T-helper 2 cell treated with Interferon-gamma antibody and Interleukin-4, amounts not matched to agents 100 ng/mL and 5 ng/mL, for 36 hours (primary cell): Measurements from ENCODE around the gene HERC2. TPM values are rescaled to one million over a fixed set of nuclear protein-coding genes. Genes with fewer than 3 reads are reported as not detected.
"Not testable (repeated sequence)": the region's sequence is repeated elsewhere in the genome, so short reads cannot be mapped to it uniquely, and the experiment has no call there.

ENCODE experiments used
- intact Hi-C: fragments of 100-400 bp; cut with micrococcal nuclease; formaldehyde crosslinking; loops from one replicate; pipeline ENCODE4 v1.15.1; 2023
- total RNA-seq: library from RNA; stranded (reverse); gene quantifications from 2 replicates; pipeline ENCODE4 v1.2.3, GENCODE V29; 2022

The HERC2 gene
- total RNA-seq, 1 donor from 2014 or later = 45.9 TPM

DNA sequence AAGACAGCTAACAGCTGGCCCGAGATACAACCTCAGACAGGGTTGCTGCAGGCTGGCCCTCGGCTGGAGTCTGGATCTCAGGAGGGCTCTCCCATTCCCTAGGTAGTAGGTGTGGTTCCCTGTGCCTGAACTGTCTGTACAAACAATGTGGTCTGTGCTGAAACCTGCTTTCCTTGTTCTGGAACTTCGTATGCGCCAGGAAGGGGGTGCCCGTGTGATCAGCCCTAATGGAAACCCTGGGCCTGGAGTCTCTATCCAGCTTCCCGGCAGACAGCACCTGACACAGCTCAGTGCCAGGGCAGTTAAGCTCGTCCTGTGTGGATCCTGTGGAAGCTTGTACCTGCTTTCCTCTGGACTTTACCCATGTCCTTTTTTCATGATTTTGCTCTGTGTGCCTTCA lies 99.4 kb downstream of the HERC2 start:
- intact Hi-C loops = not testable (repeated sequence)

DNA sequence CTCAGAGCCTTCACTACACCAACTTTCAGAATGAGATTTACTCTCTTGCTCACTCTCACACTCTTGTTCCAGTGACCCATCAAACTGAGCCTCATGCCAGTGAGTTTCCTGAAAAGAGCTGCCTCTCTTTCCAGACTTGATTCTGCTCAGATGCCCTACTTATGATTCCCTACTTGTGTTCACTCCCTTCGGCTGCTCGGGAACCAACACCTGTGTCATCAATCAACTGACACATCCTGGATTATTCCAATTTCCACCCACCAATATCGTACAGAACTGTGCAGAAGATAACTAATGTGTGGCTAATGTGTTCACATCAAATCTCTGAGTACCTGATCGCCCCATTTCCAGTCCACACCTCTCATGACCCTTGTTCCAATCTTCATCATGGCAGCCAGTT lies 100.3 kb downstream of the HERC2 start:
- intact Hi-C loops = not testable (repeated sequence)

DNA sequence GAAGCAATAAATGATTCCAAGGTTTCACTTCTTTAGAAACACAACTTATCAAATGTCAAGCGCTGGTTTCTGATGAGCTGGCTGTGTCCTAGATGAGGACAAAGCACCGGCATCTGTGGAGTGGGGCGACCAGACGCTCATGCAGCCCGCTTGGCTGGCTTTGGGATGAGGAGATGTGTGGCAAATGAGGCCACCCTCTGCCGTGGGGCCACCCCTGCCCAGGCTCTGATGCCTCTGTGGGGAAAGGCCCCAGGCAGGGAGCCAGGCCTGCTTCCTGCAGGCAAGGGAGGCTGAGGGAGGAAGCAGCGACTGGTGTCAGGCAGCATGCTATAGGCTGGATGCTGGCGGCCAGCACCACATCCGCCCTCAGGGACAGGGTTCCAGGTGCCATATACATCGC lies 102.9 kb downstream of the HERC2 start:
- intact Hi-C loops = no loop called here

DNA sequence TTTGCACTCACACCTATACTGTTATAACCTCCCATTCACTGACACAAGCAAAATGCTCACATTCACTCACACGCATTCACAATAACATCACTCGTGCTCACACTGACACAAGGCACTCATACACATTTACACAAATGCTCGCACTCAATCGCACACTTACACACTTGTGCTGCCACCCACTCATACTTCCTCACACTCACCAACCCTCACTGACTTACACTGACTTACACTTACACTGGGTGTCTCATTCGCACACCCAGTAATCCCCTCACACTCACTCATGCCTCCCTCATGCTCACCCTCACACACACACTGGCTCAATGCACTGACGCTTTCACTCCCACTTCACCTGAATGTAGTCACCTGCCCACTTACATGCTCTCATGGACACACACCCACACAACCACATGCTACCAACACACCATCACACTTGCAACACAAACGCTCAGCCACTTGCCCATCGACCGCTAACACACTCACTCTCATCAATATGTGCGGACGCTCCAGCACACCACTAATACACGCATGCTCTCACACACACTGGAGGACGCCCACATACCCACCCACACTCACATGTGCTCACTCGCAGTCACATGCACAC lies 104.9 kb downstream of the HERC2 start:
- intact Hi-C loops = not testable (repeated sequence)

DNA sequence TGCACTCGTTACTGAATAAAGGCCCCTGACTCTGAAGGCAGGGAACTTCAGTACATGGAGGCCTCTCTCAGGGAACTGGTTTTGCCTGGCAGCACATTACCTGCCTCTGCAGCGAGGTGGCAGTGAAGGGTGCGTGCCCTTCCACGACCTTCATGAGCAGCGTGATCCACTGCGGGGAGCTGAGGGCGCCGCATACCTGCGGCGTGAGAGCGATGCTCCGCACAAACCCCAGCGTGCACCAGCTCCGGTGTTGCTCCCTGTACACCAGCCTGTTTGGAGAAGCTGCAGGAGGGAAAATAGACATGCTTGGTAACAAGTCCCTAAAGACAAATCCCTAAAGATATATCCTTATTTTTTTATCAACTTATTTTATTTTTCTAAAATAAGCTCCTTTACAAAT lies 106.5 kb downstream of the HERC2 start:
- intact Hi-C loops = not testable (repeated sequence)

DNA sequence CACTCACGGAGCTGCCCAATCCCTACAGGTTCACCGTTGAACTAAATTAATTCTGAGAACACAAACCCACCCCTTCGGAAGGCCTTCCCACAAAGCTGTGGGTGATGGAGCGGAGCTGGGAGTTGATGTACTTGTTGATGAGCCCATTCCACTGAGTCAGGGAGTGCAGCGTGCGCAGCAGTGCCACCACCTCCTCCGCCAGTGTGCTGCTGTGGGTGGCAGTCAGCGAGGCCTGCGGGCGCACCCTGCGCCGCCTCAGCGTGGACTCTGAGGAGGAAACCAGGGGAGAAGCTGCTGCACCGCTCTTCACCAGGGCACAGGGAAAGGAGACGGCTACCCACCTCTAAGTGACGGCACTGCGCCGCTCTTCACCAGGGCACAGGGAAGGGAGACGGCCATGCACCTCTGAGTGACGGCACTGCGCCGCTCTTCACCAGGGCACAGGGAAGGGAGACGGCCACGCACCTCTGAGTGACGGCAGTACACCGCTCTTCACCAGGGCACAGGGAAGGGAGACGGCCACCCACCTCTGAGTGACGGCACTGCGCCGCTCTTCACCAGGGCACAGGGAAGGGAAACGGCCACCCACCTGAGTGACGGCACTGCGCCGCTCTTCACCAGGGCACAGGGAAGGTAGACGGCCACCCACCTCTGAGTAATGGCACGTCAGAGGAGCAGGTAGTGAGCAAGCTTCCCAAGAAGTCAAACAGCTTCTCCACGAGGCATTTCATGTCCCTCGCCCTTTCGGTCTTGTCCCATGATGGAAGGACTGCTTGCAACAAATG lies 107.8 kb downstream of the HERC2 start:
- intact Hi-C loops = not testable (repeated sequence)

DNA sequence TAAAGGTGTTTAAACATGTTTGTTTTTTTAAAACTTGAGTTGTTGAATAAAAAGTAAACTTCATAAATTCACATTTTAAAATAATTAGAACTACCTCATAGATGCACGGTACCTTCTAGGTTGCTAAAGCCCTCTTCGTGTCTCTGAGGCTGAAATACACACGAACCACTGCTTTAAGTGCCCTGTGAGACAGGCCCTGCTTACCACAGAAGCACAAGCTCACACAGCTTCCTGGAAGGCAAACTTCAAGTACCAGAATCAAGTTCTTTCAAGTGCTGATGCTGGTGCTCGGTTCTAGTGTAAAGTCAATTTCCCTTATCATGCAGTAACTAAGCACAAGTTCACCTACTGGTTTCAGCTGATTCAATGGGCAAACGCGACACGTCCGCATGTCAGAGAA lies 108.6 kb downstream of the HERC2 start:
- intact Hi-C loops = not testable (repeated sequence)

DNA sequence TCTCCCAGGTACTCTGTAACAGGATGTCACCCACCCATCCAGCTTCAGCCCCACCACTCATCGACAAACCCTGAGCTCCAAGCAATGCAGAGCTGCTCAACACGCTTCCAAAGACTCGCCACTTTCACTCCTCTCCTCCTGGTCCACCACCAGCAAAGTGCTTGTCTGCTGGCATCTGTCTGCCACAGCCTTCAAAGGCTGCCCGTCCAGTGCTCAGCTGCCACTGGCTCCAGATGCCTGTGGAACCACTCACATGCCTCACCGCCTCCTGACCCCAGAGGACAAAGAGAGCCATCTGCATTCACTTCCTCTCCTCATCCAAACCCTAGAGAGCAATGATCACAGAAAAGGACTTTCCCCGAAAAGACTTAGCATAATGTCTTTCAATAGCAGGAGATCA lies 113.4 kb downstream of the HERC2 start:
- intact Hi-C loops = no loop called here

DNA sequence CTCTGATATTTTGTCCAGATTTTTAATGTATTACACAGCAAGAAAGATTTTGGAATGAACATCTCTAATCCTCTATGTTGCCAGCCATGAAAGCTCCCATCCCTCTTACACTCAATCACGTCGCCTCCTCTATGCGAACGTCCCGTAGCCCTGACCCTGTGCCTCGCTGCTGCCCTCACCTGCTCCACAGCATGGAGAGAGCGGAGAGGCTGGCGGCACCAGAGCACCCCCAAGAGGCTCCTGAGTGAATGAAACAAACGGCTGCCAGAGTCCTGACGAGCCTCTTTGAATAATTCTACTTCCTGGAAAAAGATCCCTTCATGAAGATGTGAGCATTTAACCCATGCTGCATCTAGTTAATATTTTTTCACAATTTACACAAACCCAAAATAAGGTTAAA lies 116.3 kb downstream of the HERC2 start:
- intact Hi-C loops = not testable (repeated sequence)

DNA sequence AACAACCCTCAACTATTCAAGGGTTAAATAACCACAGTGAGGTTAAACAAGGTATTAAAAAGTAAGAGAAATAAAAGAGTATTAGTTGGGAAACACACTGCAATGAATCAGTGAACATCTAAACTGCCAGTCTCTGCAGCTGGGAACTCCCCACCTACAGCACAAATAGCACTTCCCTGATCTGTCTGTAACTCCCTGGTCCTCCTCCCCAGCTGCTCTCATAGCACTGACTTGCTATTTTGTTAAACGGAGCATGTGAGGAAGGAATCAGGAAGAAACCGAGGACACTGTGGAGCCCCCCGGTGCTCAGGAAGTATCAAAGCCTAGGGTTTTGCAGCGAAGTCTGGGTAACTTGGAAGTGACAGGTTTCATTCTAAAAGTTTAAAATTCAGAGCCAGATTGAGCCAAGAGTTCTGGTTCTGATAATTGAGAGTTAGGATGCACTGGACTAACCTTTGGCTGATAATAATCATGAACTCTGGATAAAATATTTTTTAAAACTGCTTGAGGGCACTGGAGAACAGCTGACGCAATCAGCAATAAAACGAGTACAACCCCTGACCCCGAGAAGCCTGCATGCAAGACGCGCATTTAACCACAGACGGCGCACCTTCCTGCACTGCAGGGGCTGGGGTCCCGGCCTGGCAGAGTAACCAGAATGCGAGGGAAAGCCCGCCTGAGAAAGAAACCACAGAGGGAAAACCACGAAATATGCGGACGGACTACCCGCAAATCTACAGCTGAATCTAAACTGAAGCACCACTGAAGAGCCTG lies 118.7 kb downstream of the HERC2 start:
- intact Hi-C loops = not testable (repeated sequence)

DNA sequence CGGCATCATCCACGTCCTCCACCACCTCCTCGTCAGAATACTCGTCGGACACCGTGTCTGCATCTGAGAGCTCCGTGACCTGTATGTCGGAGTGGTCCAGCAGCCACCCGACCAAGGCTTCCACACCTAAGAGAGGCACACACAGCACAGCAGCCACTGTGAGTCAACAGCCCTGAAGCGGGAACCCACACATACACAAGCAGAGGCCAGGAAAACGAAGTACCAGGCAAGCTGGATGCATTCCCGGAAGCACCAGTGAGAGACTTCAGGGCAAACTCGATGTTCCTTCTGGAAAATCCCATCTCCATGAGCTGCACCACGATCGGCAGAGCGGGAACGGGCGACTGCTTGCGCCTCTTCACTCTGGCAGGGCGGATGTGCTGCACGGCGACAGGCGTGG lies 119.9 kb downstream of the HERC2 start:
- intact Hi-C loops = not testable (repeated sequence)

DNA sequence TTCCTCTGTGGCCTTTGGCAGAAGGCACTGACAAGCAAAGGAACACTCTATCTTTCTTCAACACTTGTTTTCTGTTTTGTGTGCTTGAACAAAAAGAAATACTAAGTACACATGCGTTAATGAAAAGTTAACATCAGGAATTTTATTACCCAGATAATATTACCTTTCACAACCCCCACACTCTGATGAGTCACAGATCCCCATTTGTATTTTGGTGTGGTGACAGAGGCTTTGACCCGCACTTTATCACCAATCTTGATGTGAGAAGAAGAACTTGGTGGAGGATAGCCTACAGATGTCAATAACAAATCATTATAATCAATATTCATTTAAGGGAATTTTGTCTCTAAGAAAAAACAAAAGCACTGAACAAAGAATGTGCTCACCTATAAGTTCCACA lies 123.8 kb downstream of the HERC2 start:
- intact Hi-C loops = not testable (repeated sequence)

DNA sequence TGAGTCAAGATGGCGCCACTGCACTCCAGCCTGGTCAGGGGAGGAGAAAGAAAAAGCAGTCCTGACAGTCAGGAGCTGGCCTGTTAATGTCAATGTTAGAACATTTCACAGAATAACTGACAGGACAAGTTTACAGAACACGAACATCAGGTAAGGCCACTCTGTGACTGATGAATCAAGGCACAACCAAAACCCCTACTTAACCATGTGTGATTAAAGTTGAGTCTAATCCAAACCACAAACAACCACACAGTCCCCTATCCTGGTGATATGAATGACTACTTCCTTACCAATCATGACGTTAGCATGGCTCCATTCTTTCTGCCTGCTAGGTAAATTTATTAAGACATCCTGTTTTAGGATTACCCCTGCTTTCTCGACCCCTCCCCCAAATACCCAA lies 124.3 kb downstream of the HERC2 start:
- intact Hi-C loops = not testable (repeated sequence)

DNA sequence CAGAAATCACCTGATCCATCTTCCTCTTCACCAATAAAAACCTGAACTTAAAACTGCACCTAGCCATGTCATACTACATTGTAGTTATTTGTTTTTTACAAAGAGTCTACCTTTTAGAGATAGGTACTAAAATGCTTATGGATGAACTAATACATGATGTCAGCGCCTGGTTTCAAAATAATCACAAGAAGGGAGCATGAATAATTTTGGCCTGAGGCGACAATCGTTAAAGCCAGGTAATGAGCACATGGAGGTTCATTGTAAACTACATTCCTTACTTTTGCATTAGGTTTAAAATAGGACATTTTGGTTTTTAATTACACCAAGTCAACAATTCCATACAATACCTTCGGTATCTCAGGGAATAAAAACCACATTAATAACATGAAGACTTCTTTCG lies 125.4 kb downstream of the HERC2 start:
- intact Hi-C loops = not testable (repeated sequence)

DNA sequence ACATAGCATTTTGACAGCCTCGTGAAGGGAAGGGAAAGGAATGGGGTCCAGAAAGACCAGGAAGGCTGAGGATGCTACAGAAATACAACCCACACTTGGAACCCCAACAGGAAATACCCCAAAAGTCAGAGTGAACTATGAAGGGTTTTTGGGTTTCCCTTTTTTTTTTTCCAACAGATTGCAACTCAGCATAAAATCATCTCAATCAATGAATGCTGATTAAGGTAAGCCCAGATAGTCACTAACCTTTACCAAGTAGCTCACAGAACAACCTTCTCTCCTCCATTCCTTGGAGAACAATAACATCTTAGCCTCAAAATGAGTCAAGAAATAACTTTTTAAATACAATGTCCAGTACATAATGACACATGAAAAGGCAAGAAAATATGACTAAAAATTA lies 129.2 kb downstream of the HERC2 start:
- intact Hi-C loops = no loop called here

DNA sequence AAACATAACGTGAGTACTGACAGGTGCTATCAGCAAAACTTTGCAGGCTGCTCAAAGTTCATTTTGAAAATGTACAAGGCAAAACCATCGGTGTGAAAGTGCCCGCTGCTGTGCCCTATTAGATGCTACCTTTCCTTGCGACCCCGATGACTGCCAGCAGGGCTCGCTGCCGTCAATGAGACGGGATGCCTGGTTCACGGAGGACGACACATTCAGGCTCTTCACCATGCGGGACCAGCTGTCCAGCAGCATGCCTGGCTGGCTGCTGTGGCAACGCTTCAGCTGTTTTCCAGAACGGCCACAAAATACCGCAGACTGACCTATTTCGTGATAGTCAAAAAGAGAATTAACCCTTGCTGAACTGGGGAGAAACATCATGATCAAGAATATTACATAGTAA lies 130.1 kb downstream of the HERC2 start:
- intact Hi-C loops = no loop called here

DNA sequence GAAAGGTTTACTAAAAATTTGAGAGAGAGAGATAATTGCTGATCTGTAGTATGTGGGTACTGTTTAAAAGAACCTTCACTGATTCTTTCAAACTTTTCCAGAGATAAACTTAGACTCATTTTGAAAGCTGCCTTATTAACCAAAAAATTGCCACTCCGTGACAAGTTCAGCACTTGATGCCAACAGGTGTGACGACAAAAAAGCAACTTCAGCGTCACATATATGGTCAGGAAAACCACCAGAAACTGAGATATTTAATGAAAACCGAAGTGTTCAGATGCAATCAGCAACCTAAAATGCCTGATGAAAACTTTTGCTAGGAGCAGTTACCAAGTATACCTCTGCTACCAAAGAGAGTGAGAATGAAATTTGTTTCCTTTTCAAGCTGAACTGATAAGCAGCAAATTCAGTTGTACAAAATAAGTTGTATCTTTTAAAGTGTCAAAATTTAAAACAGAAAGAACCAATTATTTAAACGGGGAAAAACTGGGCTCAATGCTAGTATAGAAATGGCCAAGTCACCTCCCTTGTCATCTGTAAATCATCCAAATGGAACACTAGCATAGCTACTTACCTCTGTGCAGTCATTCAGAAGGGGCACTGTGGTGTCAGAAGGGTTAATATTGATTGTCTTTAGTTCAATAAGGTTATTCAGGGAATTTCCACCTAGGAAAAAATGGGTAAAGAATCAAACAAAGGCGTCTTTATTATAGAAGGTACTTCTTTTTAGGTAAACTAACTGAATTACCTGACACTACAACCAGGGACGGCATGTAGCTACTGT lies 131.4 kb downstream of the HERC2 start:
- intact Hi-C loops = no loop called here

DNA sequence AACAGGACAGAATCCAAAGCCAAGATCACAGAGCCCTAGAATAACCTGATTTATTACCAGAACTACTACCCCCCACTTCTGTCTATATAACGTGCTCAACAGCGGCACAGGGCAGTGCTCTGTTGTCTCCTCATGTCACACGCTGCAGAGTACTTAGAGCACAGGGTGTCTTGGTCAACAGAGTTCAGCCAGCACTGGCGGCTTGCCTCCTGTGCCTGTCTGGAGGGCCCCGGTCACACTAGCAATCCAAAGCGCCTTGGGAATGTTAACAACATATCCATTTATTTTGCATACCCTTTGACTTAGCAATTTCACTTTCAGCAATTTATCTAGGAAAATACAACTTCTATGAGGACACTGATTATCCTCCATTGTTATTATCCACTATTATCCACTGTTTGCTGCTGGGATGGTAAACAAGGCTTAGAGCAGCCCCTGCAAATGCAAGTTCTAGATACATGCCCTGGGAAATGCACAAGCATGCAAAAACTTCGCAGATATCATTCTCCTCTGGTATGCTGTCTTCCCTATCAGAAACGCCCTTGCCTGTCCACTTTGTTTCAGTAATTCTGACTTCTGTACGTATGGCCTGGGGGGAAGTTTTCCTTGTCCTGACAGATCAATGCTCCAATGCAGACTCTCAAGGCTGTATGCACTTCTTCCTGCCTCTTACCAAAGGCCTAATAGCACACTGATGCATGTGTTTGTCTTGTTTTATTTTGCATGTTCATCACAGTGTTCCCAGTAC lies 136.7 kb downstream of the HERC2 start:
- intact Hi-C loops = no loop called here

DNA sequence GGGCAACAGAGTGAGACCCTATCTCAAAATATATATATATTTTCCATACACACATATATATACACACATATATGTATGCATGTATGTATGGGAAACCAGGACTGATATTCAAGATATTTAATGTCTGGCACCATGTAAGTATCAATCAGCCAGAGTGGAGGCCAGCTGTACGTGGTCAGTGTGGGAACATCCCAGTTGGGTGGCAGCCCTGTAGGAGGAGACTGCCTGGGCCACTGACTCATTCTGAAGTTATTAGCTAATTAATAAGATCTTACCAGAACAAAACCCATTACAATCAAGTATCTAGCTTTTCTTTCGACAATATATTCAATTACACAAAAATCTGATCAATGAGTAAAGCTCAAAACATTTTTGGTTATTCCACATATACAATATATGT lies 137.8 kb downstream of the HERC2 start:
- intact Hi-C loops = no loop called here

DNA sequence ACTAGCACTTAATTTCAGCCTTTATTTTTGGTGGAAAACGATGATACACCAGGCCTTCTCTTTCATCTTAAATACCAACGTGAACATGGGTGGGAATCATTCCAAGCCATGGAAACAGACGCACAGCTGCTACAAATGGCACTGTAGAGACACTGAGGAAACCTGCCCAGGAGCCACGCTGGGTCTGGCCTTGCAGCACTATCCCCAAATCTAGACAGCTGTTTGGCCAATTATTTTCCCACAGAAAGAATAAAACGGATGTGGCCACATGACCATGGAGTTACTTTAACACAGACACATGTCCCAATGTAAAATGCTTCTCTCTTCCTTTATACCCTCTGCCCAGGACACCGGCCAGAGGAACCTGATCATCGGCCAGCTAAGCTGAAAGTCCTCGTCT lies 139.2 kb downstream of the HERC2 start:
- intact Hi-C loops = no loop called here

DNA sequence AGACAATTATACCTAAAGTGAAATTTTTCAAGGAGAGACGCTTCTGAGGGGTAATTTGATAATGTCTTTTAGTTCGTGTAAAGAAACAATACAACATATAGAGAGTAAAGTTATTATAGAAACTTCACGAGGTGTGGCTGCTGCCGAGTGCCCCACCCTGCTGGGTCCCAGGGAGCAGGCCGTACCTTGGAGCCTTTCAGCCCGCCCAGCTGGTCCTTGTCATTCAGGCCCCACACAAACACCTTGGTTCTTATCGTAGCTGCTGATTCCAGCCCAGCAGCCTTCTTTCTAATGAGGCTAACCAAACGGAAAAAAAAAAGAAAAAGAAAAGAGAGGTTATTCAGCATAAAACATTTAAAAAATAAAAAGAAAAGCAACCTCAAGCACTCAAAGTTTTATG lies 139.8 kb downstream of the HERC2 start:
- intact Hi-C loops = no loop called here
